ENCODE measurements around the gene PI3.

DNA sequence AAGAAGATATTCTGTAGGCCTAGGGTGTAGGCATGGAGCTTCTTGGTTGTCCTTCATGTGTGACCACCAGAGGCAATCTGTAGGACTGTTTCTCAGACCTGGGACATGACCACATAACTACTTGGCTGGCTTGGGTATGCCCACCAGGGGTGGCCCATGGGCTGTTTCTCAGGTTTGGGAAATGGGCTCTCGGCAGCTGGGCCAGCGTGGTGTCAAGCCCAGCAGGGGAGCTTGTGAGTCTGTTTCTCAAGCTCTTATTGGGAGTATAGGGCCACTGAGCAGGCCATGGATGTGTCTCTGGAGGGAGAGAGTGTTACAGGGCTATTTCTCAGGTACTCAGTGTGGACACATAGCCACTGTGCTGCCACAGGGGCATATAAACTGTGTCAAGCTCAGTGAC lies 43.9 kb downstream of the PI3 start:
- TF ChIP-seq, protein P1, sequence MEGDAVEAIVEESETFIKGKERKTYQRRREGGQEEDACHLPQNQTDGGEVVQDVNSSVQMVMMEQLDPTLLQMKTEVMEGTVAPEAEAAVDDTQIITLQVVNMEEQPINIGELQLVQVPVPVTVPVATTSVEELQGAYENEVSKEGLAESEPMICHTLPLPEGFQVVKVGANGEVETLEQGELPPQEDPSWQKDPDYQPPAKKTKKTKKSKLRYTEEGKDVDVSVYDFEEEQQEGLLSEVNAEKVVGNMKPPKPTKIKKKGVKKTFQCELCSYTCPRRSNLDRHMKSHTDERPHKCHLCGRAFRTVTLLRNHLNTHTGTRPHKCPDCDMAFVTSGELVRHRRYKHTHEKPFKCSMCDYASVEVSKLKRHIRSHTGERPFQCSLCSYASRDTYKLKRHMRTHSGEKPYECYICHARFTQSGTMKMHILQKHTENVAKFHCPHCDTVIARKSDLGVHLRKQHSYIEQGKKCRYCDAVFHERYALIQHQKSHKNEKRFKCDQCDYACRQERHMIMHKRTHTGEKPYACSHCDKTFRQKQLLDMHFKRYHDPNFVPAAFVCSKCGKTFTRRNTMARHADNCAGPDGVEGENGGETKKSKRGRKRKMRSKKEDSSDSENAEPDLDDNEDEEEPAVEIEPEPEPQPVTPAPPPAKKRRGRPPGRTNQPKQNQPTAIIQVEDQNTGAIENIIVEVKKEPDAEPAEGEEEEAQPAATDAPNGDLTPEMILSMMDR (IDR thresholded peaks at IDR 0.05; ENCODE audit: insufficient read depth, low read length, poor library complexity, severe bottlenecking): no peak
- no peak for TF ChIP-seq EZH2phosphoT487 (conservative IDR thresholded peaks at IDR 0.05; ENCODE audit: low read length)
